HG03342 (cell line): Measurements from ENCODE around the gene JAML.
"Not testable (repeated sequence)": the region's sequence is repeated elsewhere in the genome, so short reads cannot be mapped to it uniquely, and the experiment has no call there.

ENCODE experiments used
- ATAC-seq: cut with Tn5 transposase; IDR thresholded peaks from one replicate; pipeline ENCODE4 v1.9.1; 2021; ENCODE audit warnings: mild to moderate bottlenecking, moderate library complexity; ENCODE audit not compliant: unreplicated experiment

JAML gene

DNA sequence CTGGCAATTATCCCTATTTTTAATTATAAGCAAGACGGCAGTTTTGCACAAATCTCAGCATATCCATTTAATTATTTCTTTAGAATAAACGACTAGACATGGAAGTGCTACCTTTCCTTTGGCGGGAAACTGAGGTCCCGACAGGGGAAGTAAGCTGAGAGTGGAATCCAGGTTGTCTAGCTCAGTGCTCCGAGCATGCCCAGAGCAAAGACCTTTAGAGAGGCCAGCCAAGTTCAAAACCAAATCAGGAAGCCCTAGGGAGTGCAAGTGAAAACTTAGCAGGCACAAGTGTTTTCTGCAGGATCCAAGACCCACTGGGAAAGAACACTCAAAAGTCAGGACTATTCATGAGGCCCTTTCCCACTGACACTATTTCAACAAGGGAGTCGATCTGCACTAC lies 25.7 kb downstream of the JAML start:
- ATAC-seq = no peak

DNA sequence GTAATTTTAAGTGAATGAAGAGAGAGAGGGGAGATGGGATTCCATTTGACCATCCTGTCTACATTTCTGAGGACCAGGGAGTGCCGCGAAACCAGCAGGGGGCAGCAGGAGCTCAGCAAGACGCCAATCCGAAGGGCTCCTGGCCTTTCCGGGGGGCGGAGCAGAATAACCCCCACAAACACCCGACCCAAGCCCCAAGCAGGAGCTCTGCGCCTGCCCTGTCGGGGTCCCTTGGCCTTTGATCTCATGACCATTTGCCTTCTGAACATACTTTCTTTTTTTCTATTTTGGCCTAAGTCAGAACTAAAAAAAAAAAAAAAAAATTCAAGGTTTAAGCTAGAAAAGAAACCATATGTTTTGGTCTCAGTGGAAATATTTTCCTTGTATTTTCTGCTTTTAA lies 26.4 kb downstream of the JAML start:
- ATAC-seq = no peak

DNA sequence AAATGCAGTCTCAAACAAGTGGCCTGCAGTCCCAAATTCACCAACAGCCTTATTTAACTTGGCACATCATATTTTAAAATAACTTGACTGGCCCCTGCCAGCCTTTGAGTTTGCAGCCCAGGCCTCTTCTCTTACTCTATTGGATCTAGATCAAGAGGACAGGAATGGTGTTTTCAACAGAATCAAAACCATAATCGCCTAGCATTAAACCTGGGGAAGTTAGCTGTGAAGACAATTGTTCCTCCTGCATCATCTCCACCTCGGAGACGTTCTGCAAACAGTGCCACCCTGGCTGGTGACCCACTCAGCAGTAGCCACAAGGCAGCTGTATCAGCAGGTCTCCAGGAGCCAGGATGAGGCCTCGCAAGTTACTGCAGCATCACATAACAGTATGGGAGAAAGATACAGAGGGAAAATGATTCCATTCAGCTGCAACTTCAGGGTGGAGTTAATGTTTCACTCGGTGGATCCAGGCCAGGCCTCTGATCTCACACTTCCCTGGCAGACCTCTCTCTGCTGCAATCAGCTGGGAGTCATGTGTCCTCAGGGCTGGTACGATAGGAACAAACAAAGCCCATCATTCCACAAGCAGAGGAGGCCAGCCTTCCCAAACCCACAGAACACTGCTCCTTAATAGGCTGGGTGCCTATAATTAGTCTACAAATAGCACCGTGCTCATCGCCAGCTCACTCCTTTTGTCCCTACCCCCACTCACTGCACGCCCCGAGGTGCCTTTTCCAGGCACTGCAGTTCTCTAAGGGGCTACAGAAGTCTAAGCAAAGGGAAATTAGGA lies 29.8 kb downstream of the JAML start:
- ATAC-seq = no peak

DNA sequence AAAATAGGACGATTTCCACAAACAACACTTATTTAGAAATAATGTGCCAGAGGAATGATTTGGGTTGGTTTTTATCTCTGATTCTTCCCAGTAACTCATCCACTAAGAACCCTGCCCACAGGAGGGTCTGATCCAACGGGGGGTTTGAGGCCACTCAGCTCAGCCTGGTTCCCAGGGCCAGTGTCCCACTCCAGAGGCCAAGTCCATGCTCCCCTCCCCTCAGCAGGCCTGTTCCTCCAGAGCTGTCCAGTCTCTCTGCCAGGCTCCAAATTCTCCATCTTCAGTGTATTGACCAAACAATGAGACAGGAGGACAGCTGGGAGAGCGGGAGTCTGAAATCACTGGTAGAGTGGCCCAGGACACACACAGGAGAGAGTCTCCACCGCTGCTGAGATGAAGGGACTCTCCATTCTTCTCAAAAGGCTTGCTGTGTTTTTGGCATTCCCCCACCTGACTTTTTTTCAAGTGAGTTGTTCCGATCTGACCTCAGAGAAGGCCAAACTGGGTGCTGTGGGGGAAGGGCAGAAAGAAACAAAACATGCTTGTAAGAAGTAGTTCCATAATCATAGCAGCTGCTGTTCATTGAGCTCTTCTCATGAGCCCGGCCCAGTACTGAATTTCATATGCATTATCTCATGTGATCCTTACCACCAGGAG lies 30.8 kb downstream of the JAML start:
- no peak for ATAC-seq

DNA sequence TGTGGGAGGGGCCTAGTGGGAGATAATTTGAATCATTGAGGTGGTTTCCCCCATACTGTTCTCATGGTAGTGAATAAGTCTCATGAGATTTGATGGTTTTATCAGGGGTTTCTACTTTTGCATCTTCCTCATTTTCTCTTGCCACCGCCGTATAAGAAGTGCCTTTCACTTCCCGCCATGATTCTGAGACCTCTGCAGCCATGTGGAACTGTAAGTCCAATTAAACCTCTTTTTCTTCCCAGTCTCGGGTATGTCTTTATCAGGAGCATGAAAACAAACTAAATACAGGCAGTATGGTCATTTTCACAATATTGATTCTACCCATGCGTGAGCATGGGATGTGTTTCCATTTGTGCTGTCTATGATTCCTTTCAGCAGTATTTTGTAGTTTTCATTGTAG lies 32.0 kb downstream of the JAML start:
- ATAC-seq = not testable (repeated sequence)

DNA sequence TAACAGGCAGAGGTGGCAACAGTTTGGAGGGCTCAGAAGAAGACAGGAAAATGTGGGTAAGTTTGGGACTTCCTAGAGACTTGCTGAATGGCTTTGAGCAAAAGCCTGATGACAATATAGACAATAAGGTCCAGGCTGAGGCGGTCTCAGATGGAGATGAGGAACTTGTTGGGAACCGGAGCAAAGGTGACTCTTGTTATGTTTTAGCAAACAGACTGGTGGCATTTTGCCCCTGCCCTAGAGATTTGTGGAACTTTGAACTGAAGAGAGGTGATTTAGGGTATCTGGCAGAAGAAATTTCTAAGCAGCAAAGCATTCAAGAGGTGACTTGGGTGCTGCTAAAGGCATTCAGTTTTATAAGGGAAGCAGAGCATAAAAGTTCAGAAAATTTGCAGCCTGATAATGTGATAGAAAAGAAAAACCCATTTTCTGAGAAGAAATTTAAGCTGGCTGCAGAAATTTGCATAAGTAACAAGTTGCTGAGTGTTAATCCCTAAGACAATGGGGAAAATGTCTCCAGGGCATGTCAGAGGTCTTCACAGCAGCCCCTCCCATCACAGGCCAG lies 33.8 kb downstream of the JAML start:
- not testable (repeated sequence) for ATAC-seq

DNA sequence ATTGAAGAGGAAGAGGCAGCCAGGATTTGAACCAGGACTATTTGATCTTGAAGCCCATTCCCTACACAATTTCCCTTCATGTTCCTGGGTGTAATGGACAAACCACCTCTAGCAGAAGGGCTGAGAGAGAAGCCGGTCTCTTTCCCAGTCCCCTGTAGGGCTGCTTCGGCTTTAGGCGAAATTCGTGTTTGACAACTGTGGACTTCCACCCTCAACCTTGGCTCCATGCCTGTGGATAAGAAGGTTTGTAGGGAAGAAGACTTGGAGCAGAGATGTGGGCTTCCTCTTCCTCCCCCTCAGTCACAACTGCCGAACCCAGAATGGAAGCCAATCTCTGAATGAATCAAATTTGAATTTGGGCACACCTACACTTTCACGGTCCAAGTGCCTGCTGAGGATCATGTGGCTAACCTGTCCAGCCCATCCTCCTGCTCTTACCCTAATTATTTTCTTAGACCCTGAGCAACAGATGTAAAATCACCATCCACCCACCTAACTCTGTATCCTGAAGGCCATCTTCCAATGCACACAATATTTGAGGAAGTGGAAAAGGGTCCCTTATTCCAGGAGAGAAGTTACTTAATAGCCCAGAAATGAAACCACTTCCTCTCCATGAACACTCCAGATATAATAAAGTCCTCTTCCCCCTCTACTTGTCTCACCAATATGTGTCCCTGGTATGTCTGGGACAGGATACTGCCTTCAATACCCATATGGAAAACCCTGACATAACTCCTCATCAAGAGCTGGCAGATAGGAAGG lies 38.3 kb downstream of the JAML start:
- no peak for ATAC-seq

DNA sequence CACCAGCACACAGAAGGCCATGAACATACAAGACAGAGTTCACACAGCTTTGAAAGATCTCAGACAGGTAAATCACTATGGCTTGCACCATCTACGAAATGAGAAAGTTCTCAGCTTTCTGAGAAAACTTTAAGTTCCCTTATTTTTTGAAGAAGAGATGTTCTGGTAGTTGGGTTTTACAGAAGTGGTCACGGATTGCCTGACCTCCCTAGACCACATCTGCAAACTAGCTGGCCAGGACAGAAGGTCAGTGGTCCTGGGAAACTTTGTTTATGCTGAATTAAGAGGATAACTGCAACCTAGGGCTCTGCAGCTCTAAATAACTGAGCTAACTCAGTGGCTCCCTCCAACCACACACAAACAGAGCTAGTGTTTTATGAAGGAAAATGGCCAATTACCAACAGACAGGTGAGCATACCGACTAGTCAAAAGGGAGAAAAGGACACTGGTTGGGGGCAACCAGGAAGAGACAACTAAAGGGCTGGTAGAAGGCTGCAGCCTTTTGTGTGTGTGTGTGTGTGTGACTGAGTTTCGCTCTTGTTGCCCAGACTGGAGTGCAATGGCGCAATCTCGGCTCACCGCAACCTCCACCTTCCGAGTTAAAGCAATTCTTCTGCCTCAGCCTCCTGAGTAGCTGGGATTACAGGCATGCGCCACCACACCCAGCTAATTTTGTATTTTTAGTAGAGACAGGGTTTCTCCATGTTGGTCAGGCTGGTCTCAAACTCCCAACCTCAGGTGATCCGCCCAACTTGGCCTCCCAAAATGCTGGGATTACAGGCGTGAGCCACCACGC lies 39.8 kb downstream of the JAML start:
- no peak for ATAC-seq

DNA sequence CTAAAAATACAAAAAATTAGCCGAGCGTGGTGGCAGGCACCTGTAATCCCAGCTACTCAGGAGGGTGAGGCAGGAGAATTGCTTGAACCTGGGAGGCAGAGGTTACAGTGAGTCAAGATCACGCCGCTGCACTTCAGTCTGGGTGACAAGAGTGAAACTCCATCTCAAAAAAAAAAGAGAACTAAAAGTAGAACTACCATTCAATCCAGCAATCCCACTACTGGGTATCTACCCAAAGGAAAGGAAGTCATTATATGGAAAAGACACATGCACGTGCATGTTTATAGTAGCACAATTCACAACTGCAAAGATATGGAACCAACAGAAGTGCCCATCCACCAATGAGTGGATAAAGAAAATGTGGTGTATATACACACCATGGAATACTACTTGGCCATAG lies 41.1 kb downstream of the JAML start:
- ATAC-seq = not testable (repeated sequence)

DNA sequence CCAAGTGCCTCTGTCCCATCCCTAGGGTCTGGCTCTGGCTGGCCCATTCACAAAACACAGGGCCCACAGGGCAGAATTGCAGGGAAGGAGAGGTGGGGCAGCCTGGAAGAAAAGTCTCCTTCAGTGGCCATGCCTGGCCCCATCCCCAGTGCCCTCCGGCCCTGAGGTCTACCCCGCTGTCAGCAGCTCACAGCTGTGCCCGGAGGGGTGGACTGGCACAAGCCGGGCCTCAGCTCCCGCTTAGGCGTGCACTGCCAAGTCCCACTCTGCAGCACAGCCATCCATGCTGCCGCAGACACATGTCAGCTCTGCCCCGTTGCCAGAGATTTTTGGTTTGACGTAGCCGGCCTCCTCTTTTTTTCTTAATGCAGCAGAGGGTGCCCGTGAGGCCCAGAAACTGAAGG lies 44.5 kb downstream of the JAML start:
- ATAC-seq = no peak

DNA sequence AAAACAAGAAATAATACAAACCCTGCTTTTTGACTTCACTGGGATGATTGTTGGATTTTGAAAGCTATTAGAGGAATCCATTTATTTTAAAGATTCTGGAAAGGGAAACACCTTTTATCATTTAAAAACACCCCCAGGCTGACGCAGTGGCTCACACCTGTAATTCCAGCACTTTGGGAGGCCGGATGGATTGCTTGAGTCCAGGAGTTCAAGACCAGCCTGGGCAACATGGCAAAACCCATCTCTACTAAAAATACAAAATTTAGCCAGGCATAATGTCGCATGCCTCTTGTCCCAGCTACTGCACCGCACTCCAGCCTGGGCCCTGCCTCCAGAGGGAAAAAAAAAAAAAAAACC lies 48.1 kb downstream of the JAML start:
- no peak for ATAC-seq

DNA sequence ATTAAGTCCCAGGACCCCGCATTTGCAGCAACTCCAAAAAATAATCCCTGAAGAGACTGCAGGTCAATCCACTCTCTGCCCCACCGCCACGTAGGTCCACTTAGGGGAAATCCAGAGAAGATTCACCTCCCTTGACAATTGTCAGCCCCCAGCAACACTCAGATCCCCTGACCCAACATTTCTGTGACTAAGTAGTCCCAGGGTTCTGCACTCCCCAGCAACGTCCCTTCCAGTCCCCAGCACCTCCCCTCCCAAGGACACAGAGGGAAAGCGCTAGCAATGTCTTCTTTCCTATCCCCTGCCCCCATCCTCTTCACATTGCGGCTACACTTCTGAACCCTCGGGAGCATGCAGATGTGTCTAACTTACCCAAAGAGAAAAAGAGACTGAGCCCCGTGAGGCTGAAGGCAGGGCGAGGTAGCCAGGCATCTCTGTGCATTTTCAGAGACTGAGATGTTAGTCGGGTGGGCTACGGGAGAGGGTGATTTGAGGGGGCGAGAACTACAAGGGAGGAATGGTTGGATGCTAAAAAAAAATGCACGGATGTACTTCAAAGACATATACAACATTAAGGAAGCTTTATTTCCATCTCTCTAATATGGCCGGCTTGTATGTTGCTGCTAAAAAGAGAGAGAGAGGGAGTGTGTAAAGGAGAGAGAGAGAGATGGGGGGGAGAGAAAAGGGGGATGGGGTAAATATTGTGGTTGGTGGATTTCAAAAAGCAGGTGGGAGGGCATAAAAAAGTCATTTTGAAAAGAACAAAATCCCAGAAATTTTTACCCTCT lies 48.6 kb downstream of the JAML start, which contains the start of gene SCN2B:
TSS of gene SCN2B (minus strand) at position 647 of the 785 bp plus-strand sequence. CDS start at position 439, 208 bp downstream.
- ATAC-seq = no peak

DNA sequence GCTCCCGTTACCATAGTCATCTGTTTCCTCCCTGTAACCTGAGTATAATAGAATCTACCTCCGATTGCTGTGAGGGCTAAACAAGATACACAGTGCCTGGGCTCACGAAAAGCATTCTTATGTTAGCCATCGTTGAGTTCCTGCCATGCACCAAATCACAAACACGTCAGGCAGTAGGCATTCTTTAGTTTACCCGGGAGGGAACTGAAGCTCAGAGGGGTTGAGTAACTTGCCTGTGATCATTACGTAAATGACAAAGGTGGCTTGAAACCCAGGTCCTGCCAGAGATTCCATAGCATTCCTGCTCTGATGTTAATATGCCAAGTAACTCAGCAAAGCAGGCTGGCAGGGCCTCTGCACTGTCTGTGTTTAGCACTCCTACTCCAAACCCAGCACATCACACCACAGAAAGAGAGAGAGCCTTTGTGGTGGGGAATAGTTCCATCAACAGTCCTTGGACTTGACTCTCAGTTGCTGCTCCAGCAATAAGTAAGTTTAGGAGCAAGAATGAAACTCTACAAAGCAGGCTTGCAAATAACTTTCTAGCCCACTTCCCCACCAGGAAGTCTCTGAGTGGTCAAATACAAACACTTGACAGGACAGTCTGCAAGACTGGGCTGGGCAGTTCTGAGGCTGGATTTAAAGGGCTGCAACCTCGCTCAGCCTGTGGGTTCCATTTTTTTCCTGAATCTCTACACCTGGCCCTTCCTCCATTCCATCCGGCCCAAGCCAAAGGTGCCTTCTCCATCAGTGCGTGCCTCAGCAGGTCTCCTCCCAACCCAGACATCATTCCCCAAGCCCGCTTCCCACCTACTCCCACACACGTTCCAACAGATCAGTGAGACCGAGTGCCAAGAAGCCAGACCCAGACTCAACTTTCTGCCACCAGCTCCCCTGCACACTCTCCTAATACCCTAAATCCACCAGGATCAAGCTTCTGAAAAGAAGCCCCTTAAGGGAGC lies 49.5 kb downstream of the JAML start:
- ATAC-seq = no peak

DNA sequence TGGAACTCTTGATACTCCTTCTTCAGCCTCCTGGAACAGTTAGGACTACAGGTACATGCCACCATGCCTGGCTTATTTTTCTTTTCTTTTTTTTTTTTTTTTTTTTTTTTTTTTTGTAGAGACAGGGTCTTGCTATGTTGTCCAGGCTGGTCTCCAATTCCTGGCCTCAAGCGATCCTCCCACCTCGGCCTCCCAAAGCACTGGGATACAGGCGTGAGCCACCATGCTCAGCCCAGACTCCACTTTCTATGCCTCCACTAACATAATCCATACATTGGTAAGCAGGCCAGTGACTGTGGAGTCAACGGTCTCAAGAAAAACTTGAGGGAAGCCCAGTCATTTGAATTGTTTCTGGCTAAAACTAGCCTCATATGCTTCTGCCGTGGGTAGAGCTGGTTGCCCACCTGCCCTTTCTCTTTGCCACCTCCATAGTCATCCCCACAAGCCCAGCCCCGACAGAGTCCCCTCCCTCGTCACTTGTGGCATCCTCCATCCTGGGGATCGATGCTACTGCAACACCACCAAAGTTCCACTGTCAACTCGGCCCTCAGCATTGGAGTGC lies 50.7 kb downstream of the JAML start:
- no peak for ATAC-seq

DNA sequence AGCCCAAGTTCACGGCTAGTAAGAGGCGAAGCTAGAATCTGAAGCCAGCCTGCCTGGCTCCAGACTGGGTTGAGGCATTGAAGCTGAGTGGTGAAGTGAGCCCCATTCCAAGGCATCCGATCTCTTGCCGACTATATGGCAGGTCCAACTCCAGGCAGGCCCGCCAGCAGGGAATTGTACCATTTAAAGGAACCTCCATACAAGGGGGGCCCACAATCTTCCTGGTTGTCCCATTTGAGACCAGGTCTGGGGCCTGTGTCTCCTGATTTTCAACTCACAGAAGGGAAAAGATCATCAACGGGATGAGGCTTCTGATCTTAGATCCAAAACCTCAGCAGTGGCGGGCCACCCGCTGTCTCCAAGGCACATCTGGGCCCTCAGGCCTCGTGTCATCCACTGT lies 52.5 kb downstream of the JAML start:
- no peak for ATAC-seq

DNA sequence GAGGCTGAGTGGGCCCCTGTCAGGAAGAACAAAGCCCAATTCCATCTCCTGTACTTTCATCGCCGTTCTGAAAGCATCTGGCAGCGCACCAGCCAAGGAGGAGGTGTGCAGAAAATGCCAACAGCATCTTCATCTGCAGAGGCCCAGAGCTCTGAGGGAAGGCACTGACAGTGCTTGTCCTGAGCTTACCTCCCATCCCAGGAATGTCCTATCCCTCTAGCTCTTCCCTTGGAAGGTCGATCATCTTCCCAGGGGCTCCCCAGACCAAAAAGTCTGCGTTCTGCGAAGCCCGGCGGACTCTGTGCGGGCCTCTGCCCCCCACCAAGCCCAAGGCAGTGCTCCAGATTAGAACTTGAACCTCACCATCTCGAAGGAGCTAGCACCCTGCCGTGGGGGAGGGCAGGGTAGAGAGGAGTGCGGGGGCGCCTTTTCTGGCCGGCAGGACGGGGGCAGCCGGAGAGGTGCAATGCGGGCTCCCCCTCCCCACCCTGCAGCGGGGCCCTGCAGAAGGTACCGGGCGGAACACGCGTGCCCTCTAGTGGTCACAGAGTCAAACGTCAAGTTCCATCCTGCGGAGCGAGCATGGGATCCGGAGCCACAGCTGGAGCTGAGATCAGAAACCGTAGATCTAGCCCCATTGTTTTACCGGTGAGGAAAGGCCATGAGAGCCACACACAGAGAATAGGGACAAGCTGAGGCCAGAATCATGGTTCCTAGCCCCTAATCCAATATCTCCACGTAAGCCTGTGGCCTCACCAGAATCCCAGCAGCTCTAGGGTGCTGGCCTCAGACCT lies 53.3 kb downstream of the JAML start:
- ATAC-seq = no peak

DNA sequence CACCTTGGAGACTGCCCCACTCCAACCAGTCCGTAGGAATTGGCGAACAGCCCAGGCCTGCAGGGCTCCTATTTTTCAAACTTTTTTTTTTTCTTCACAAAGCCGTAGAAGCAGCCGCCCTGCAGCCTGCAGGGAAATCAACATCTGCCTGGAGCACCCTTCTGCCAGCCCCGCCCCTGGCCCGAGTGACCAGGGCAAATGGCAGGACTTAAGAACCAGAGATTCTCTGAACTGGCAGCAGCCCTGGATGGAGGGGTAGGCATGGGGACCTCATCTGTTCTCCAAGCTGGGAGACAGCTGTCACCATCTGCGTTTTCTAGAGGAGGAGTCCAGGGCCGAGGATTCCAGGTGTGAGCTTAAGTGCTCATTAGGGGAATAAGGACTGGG lies 53.9 kb downstream of the JAML start:
- no peak for ATAC-seq

DNA sequence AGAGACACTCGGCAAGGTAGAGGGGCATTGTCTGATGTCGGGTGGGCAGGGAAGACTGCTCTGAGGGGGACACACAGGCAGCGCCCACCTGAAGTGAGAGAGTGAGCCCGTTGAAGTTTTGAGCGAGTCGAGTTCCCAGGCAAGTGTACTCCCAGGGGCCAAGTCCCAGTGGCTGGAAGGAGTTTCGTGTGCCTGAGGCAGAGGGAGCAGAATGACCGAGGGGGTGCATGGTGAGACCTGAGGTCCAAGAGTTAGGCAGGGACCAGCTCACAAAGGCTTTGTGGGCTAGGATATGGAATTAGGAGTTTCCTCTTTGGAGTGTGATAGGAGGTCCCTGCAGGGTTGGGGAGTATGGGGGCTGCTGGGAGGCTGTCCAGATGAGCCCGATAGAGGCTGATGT lies 54.6 kb downstream of the JAML start:
- no peak for ATAC-seq
